Stimulated activated CD4-positive, alpha-beta T cell treated with anti-CD3 and anti-CD28 coated beads, Interleukin-4, amount 100 ng/mL, for 4 hours (primary cell): ENCODE results near the gene A2ML1.
"Not testable (repeated sequence)": the region's sequence is repeated elsewhere in the genome, so short reads cannot be mapped to it uniquely, and the experiment has no call there.

Source experiments
- DNase-seq, 2 experiments: peaks; one replicate each; pipeline ENCODE4 v3.0.0-alpha.2; 2020

The A2ML1 gene

GRCh38 chr12:8911606-8912268 lies 89.3 kb downstream of the A2ML1 start:
- DNase-seq: no peak

- no peak for DNase-seq
These were observed 90.5 kb downstream of the A2ML1 start for GRCh38 chr12:8912914-8913313.

DNA sequence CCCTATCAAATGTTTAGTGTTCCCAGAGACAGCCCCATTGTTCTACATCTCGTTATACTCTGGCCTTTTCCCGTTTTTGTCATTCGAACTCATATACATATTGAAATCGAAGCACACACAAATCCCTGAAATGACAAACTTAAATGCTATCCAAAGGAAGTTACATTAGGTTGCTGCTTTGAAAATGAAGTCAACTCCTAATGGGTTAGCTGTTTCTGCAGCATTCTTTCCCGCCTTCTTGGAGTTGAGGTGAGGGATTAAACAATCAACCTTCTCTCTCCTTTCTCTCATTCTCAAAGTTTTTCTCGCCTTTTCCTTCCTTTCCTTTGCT lies 91.2 kb downstream of the A2ML1 start:
- no peak for DNase-seq

- peak; percentile 77 to 78 for DNase-seq
These were observed 91.8 kb downstream of the A2ML1 start, which contains the start of gene PHC1 for GRCh38 chr12:8914033-8914715. TSS of gene PHC1 (plus strand) at chr12:8914509. CDS start at chr12:8917678, 3,169 bp downstream.

GRCh38 chr12:8914716-8915526 lies 92.5 kb downstream of the A2ML1 start:
- peak; percentile 48 to 55 for DNase-seq

DNA sequence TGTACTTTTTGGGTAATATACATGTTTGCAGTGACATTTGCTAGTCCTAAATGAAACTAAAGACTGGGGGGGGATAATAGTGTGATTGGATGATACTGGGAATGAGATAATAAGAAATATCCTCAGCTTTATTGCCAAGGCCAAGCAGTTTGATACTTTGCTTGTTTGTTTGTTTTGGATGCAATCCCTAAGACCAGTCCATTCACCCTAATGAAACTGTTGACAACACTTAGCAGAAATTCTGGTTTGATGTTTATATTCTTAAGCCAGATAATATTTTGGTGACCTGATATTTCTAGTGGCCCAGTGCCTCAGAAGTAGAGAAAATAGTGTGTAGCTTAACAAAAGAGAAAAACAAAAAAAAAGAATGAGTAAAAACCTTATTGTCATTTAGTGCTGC lies 93.7 kb downstream of the A2ML1 start:
- no peak for DNase-seq

DNA sequence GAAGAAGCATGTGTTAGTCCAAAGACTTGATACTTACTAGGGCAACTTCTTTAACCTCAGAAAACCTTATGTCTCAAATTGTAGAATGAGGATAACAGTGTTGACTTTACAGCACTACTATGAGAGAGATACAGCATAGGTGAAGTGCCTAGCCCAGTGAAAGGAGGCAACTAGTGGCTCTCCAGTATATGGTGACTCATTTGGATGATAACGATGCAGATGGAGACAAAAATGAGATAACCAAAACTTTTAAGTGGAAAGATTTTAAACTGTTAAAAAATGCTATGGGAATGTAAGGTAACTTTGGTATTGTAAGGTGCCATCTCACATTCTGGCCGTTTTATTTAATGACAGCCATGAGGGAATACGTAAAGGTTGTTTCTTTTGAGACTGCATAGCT lies 94.6 kb downstream of the A2ML1 start:
- no peak for DNase-seq

- DNase-seq: no peak
These were observed 95.3 kb downstream of the A2ML1 start for GRCh38 chr12:8917751-8918150.

DNA sequence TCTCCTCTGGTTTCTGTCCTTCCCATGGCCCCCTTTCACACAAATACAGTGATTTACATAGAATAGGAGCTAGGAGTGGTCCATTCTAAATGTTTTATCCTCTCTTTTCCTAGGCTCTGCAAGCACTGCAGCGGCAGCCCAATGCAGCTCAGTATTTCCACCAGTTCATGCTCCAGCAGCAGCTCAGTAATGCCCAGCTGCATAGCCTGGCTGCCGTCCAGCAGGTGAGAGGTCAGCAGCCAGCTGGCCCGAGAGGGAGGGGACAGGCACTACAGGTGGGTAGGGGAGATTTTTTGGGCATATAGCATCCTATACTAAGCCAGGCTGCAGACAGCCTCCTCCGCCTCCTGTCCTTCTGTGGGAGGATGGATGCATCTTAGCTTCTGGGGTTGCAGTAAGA lies 97.2 kb downstream of the A2ML1 start:
- DNase-seq: not testable (repeated sequence)

DNA sequence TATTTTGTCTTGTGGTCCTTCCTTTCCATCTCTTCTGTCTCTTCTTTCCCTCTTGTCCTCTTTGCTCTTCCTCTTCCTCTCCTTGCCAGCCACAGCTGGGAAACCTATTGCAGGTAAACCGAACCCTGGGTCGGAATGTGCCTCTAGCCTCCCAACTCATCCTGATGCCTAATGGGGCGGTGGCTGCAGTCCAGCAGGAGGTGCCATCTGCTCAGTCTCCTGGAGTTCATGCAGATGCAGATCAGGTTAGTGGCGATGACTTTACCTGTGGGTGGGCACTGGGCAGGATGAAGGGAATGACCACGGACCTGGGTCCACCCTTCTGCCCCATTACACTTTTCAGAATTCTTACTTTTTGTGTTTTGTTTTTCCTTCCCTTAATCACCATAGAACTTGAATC lies 100.1 kb downstream of the A2ML1 start:
- DNase-seq: no peak
